Mucosa of descending colon (tissue), 3 donors: ENCODE measurements around the gene CEACAM18. TPM values are rescaled to one million over a fixed set of nuclear protein-coding genes. Genes with fewer than 3 reads are reported as not detected.
"Not testable (repeated sequence)": the region's sequence is repeated elsewhere in the genome, so short reads cannot be mapped to it uniquely, and the experiment has no call there.

ENCODE experiments used
- ATAC-seq: fragments of 200-7000 bp; cut with Tn5 transposase; one replicate; pipeline ENCODE4 v1.9.1; 2020; ENCODE audit warnings: mild to moderate bottlenecking, moderate library complexity
- DNase-seq, 3 donors: peaks; one replicate each; pipeline ENCODE4 v3.0.0-alpha.2; 2020
- H3K36me3 ChIP-seq: fragments of 200-600 bp; one replicate; pipeline ENCODE4 v1.8.0; 2021; ENCODE audit warnings: low read depth, mild to moderate bottlenecking
- H3K4me1 ChIP-seq: fragments of 200-600 bp; one replicate; pipeline ENCODE4 v1.8.0; 2021; ENCODE audit warnings: low read depth, mild to moderate bottlenecking
- H3K4me3 ChIP-seq: fragments of 200-600 bp; one replicate; pipeline ENCODE4 v1.8.0; 2021; ENCODE audit warnings: mild to moderate bottlenecking
- H3K9me3 ChIP-seq: fragments of 200-600 bp; one replicate; pipeline ENCODE4 v1.8.0; 2021; ENCODE audit warnings: mild to moderate bottlenecking
- CTCF ChIP-seq: fragments of 200-600 bp; IDR thresholded peaks from one replicate; pipeline ENCODE4 v1.8.0; 2022; ENCODE audit warnings: antibody characterized with exemption, mild to moderate bottlenecking
- intact Hi-C, 2 donors: fragments of 100-400 bp; cut with DNase I in 1 of 2; cut with micrococcal nuclease in 1 of 2; formaldehyde crosslinking; loops; one replicate each; pipeline versions ENCODE4 v1.11.0 to v1.11.1; 2022; cut with DNase I, micrococcal nuclease
- total RNA-seq, 3 donors: library from RNA; stranded (reverse); fragmentation: NEBNext Ultra II Directional in 2 of 3; extraction: Animal tissue kit (Norgen Biotek cat#: 25700) in 2 of 3; gene quantifications; one replicate each; pipeline versions ENCODE4 v1.2.1 to v1.2.4, GENCODE V29; 2021 to 2023
- donor health status: DM: no; HTN: no; CAD: no; lungs with moderate emphysema.
- donor health status: DM: no; HTN: no; CAD: no.
- donor health status: DM: no; HTN: yes; CAD: no.

Gene CEACAM18
- total RNA-seq, 3 donors from 2014 or later: 0.58 TPM; not detected in 2

GRCh38 chr19:51458899-51459505 lies 19.3 kb upstream of the CEACAM18 start:
- DNase-seq (no peak), ATAC-seq (no peak)
- TF ChIP-seq CTCF: no peak
- Histone ChIP-seq H3K9me3 (no peaks in the 10 kb centered on the region), H3K36me3 (no peaks in the 10 kb centered on the region), H3K4me3 (no peak overlapping the region), H3K4me1 (no peaks in the 10 kb centered on the region)
- intact Hi-C loops: no loop called here

- no peaks in the 10 kb centered on the region for H3K9me3 ChIP-seq
- H3K4me1 ChIP-seq: no peaks in the 10 kb centered on the region
- no peak overlapping the region for H3K4me3 ChIP-seq
- DNase-seq (no peak), ATAC-seq (no peak)
- no peaks in the 10 kb centered on the region for H3K36me3 ChIP-seq
- no peak for TF ChIP-seq CTCF
- intact Hi-C loops: no loop called here
Measured at GRCh38 chr19:51460164-51460992, 18.0 kb upstream of the CEACAM18 start.

GRCh38 chr19:51461723-51462161 lies 16.6 kb upstream of the CEACAM18 start:
- no peak for TF ChIP-seq CTCF
- H3K9me3 ChIP-seq: no peaks in the 10 kb centered on the region

GRCh38 chr19:51462276-51462675 lies 16.1 kb upstream of the CEACAM18 start:
- Histone ChIP-seq H3K36me3 (no peaks in the 10 kb centered on the region), H3K9me3 (no peaks in the 10 kb centered on the region), H3K4me3 (no peak overlapping the region), H3K4me1 (no peaks in the 10 kb centered on the region)
- intact Hi-C loops: no loop called here
- no peak for DNase-seq
- no peak for TF ChIP-seq CTCF
- ATAC-seq: no peak

More at GRCh38 chr19:51461723-51462161, 16.6 kb upstream of the CEACAM18 start:
- no peaks in the 10 kb centered on the region for H3K4me1 ChIP-seq
- no peak for DNase-seq
- intact Hi-C loops: no loop called here
- peak; percentile 52 for ATAC-seq
- no peaks in the 10 kb centered on the region for H3K36me3 ChIP-seq
- no peak overlapping the region for H3K4me3 ChIP-seq

GRCh38 chr19:51462681-51463080 lies 15.7 kb upstream of the CEACAM18 start:
- intact Hi-C loops: no loop called here
- DNase-seq (no peak), ATAC-seq (no peak)
- no peak for TF ChIP-seq CTCF
- no peaks in the 10 kb centered on the region for H3K36me3 ChIP-seq
- no peaks in the 10 kb centered on the region for H3K4me1 ChIP-seq
- H3K9me3 ChIP-seq: no peaks in the 10 kb centered on the region
- H3K4me3 ChIP-seq: no peak overlapping the region

- H3K4me1 ChIP-seq, H3K4me3 ChIP-seq, H3K36me3 ChIP-seq, H3K9me3 ChIP-seq, DNase-seq, intact Hi-C loops: not testable (repeated sequence)
- peak; percentile 17 for ATAC-seq
Measured at GRCh38 chr19:51463976-51464581, 14.3 kb upstream of the CEACAM18 start.
